GM12874 (cell line): ENCODE data around the gene CAMTA1.

Experiments used
- TF ChIP-seq, protein P1 (sequence below): IDR thresholded peaks from 2 replicates; pipeline ENCODE4 v1.5.1; 2011; ENCODE audit warnings: low read depth, mild to moderate bottlenecking, control low read depth, low read length, moderate library complexity; ENCODE audit not compliant: insufficient read depth

CAMTA1 gene

DNA sequence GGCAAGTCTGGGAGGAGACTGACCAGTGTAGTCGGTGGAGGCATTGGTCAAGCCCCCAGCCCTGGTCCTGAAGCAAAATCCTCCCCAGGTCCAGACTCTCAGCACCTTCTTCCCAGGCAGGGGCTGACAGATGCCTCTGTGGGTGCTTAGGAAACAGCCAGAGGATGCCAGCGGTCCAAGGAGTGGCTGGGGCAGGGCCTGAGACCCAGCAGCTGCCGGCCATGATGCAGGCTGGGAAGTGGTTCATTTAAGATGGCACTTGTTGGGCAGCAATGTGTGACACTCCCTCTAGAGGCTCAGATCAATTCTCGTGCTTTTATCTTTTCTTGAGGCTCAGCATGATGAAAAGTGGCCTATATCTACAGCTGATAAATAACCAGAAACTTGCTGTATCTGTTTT lies 820.8 kb downstream of the CAMTA1 start:
- TF ChIP-seq, protein P1, sequence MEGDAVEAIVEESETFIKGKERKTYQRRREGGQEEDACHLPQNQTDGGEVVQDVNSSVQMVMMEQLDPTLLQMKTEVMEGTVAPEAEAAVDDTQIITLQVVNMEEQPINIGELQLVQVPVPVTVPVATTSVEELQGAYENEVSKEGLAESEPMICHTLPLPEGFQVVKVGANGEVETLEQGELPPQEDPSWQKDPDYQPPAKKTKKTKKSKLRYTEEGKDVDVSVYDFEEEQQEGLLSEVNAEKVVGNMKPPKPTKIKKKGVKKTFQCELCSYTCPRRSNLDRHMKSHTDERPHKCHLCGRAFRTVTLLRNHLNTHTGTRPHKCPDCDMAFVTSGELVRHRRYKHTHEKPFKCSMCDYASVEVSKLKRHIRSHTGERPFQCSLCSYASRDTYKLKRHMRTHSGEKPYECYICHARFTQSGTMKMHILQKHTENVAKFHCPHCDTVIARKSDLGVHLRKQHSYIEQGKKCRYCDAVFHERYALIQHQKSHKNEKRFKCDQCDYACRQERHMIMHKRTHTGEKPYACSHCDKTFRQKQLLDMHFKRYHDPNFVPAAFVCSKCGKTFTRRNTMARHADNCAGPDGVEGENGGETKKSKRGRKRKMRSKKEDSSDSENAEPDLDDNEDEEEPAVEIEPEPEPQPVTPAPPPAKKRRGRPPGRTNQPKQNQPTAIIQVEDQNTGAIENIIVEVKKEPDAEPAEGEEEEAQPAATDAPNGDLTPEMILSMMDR: no peak

- TF ChIP-seq, protein P1: no peak
Measured at GRCh38 chr1:7607097-7607496, 821.8 kb downstream of the CAMTA1 start.

GRCh38 chr1:7608628-7609305 lies 823.5 kb downstream of the CAMTA1 start:
- TF ChIP-seq, protein P1: no peak

DNA sequence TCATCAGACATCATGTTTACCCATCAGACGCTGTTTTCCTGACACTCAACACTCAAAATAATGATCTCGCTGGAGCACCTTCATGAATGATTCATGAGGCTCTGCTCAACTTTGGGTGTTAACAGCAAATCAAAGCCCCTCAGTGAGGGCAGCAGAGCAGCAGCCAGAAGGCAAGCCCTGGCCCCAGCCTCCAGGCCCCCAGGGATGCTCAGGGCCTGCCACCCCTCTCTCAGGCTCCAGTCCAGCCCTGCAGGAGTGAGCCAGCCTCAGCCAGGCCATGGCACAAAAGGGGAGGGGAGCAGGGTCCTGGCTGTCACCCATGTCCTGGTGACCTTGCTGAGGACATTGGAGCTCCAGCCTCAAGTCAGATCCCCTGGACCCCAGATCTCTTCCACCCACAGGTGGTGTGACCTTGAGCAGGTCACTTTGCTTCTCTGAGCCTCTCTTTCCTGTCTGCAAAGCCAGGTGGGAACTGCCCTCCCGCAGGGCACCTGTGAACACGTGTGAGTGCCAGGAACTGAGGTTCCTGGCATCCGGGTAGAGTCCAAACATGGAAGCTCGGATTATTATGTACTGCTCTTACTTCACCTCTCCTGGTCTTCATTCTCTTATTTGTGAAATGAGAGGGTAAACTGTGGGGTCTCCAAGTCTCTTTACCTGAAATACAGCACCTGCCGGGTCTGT lies 824.2 kb downstream of the CAMTA1 start:
- TF ChIP-seq, protein P1: no peak

- TF ChIP-seq, protein P1: no peak
Measured at GRCh38 chr1:7610106-7610731, 825.0 kb downstream of the CAMTA1 start.

- TF ChIP-seq, protein P1: no peak
Measured at GRCh38 chr1:7610936-7611335, 825.7 kb downstream of the CAMTA1 start.

GRCh38 chr1:7611421-7612010 lies 826.3 kb downstream of the CAMTA1 start:
- TF ChIP-seq, protein P1: no peak
